Hepatocyte (in vitro differentiated cells): ENCODE results near the gene ABHD1.

Source experiments
- CTCF ChIP-seq: fragments of 200-600 bp; sonication (generic); IDR thresholded peaks from 2 replicates; pipeline ENCODE4 v1.5.1; 2016; ENCODE audit warnings: antibody characterized with exemption, mild to moderate bottlenecking; ENCODE audit not compliant: poor library complexity
- EZH2 ChIP-seq: fragments of 200-600 bp; sonication (generic); IDR thresholded peaks from 2 replicates; pipeline ENCODE4 v1.6.1; 2016; ENCODE audit warnings: antibody characterized with exemption, mild to moderate bottlenecking, borderline replicate concordance

GRCh38 chr2:27148801-27149439 lies 25.3 kb downstream of the ABHD1 start, which contains the start of gene TCF23:
- no peak for TF ChIP-seq EZH2
- TF ChIP-seq CTCF, result no peak
